ENCODE measurements around the gene DACT3.
"Not testable (repeated sequence)": the region's sequence is repeated elsewhere in the genome, so short reads cannot be mapped to it uniquely, and the experiment has no call there.

DACT3 gene

GRCh38 chr19:46634656-46635218 lies 26.2 kb downstream of the DACT3 start:
- no peak for DNase-seq (ENCODE audit: low read depth in 2 of 3, low spot score in 2 of 3)

GRCh38 chr19:46634045-46634655 lies 26.8 kb downstream of the DACT3 start:
- DNase-seq (ENCODE audit: low read depth in 2 of 3, low spot score in 2 of 3): peak; percentile 88 to 95 (median 89)

GRCh38 chr19:46633130-46633529 lies 27.9 kb downstream of the DACT3 start:
- no peak for DNase-seq (ENCODE audit: low read depth in 2 of 3, low spot score in 2 of 3)

GRCh38 chr19:46631481-46631880 lies 29.5 kb downstream of the DACT3 start:
- DNase-seq (ENCODE audit: low read depth in 2 of 3, low spot score in 2 of 3): no peak

- no peak for DNase-seq (ENCODE audit: low read depth in 2 of 3, low spot score in 2 of 3)
Observed at GRCh38 chr19:46630586-46631205, 30.3 kb downstream of the DACT3 start.

- DNase-seq (ENCODE audit: low read depth in 2 of 3, low spot score in 2 of 3): no peak
Observed at GRCh38 chr19:46629546-46630025, 31.4 kb downstream of the DACT3 start.

GRCh38 chr19:46628970-46629369 lies 32.0 kb downstream of the DACT3 start:
- DNase-seq (ENCODE audit: low read depth in 2 of 3, low spot score in 2 of 3): not testable (repeated sequence)

- DNase-seq (ENCODE audit: low read depth in 2 of 3, low spot score in 2 of 3): no peak
Observed at GRCh38 chr19:46626446-46626845, 34.5 kb downstream of the DACT3 start.

GRCh38 chr19:46625731-46626130 lies 35.3 kb downstream of the DACT3 start:
- no peak for DNase-seq (ENCODE audit: low read depth in 2 of 3, low spot score in 2 of 3)

GRCh38 chr19:46624958-46625661 lies 35.9 kb downstream of the DACT3 start, which contains the start of gene PTGIR:
TSS of gene PTGIR (minus strand) at chr19:46625089. CDS start at chr19:46624225, 864 bp downstream.
- DNase-seq (ENCODE audit: low read depth in 2 of 3, low spot score in 2 of 3): no peak

- DNase-seq (ENCODE audit: low read depth in 2 of 3, low spot score in 2 of 3): no peak
Observed at GRCh38 chr19:46623915-46624502, 37.0 kb downstream of the DACT3 start.

- no peak for DNase-seq (ENCODE audit: low read depth in 2 of 3, low spot score in 2 of 3)
Observed at GRCh38 chr19:46622118-46622446, 38.9 kb downstream of the DACT3 start.

GRCh38 chr19:46621191-46622117 lies 39.5 kb downstream of the DACT3 start:
- no peak for DNase-seq (ENCODE audit: low read depth in 2 of 3, low spot score in 2 of 3)

- no peak for DNase-seq (ENCODE audit: low read depth in 2 of 3, low spot score in 2 of 3)
Observed at GRCh38 chr19:46620716-46621115, 40.3 kb downstream of the DACT3 start.

- DNase-seq (ENCODE audit: low read depth in 2 of 3, low spot score in 2 of 3): no peak
Observed at GRCh38 chr19:46620267-46620666, 40.7 kb downstream of the DACT3 start.

- DNase-seq (ENCODE audit: low read depth in 2 of 3, low spot score in 2 of 3): no peak
Observed at GRCh38 chr19:46618670-46619231, 42.2 kb downstream of the DACT3 start.

GRCh38 chr19:46617601-46618000 lies 43.4 kb downstream of the DACT3 start:
- DNase-seq (ENCODE audit: low read depth in 2 of 3, low spot score in 2 of 3): no peak

- peak in 2 of 3 experiments; percentile 58 to 64 for DNase-seq (ENCODE audit: low read depth in 2 of 3, low spot score in 2 of 3)
Observed at GRCh38 chr19:46616631-46617322, 44.2 kb downstream of the DACT3 start.

GRCh38 chr19:46615966-46616365 lies 45.0 kb downstream of the DACT3 start:
- DNase-seq (ENCODE audit: low read depth in 2 of 3, low spot score in 2 of 3): no peak
